ENCODE results near the gene GTF2B.
A peak's percentile ranks its signal among the peaks of the same experiment; 100 is the strongest.
"Not testable (repeated sequence)": the region's sequence is repeated elsewhere in the genome, so short reads cannot be mapped to it uniquely, and the experiment has no call there.

The GTF2B gene

DNA sequence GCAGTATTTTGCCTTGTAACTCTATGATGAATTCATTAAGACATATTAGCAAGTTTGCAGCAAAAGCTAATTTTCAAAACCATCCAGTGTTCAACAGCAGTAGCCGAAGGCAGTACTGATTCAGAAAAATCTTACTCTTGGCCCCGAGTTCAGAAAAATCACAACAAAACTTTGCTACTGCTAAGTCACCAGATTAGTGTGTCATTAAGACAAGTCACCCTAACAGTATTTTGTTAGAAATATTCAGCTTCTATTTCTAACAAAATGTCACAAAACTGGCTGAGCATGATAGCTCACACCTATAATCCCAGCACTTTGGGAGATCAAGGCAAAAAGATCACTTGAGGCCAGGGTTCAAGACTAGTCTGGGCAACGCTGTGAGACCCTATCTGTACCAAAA lies 8.2 kb downstream of the GTF2B start:
- DNase-seq (ENCODE audit: low spot score), result no peak

DNA sequence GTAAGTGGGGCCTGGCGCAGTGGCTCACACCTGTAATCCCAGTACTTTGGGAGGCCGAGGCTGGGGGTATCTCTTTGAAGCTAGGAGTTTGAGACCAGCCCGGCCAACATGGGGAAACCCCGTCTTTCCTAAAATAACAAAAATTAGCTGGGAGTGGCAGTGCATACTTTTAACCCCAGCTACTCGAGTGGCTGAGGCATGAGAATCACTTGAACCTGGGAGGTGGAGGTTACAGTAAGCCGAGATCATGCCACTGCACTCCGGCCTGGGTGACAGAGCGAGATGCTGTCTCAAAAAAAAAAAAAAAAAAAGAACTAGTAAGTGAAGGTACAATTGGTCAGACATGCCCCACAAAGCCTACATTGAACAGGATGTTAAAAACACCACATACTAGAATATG lies 10.7 kb downstream of the GTF2B start:
- DNase-seq (ENCODE audit: low spot score), result not testable (repeated sequence)

DNA sequence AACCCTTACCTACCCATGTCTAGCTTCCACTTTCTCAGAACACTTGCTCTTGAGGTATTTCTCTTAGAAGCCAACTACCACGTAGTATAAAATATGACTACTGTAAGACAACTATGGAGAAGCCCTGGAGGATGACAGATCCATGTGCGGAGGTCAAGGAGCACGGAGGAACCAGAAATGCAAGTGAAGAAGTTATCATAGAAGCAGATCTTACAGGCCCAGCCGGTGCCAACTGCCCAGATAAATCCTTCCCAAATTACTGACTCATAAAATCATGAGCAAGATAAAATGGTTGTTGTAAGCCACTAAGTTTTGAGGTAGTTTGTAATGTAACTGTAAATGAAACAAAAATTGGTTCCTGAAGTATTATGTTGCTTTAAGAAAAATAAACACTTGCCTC lies 12.6 kb downstream of the GTF2B start:
- DNase-seq (ENCODE audit: low spot score), result no peak

DNA sequence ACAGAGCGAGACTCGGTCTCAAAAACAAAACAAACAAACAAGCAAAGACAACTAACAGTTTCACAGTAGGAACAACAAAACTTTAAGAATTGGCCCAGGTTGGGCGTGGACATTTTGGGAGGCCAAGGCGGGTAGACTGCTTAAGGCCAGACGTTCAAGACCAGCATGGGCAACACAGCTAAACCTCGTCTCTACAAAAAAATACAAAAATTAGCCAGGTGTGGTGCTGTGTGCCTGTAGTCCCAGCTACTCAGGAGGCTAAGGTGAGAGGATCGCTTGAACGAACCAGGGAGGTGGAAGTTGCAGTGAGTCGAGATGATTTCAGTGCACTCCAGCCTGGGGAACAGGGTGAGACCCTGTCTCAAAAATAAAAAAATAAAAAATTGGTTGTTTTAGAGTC lies 13.5 kb downstream of the GTF2B start:
- no peak for DNase-seq (ENCODE audit: low spot score)

DNA sequence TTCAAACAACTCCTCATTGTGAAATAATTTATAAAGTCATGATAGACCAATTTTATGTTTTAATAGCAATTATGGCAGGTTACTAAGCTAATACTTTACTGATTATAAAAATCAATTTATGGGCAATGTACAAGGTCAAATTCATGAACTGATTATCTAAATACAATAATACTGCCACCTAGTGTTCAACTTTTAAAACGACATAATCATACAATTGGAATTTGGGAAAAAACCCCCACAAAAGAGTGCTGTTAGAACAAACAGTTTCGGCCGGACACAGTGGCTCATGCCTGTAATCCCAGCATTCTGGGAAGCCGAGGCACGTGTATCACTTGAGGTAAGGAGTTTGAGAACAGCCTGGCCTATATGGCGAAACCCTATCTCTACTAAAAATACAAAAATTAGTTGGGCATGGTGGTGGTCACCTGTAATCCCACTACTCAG lies 14.0 kb downstream of the GTF2B start:
- DNase-seq (ENCODE audit: low spot score), result peak; percentile 7

DNA sequence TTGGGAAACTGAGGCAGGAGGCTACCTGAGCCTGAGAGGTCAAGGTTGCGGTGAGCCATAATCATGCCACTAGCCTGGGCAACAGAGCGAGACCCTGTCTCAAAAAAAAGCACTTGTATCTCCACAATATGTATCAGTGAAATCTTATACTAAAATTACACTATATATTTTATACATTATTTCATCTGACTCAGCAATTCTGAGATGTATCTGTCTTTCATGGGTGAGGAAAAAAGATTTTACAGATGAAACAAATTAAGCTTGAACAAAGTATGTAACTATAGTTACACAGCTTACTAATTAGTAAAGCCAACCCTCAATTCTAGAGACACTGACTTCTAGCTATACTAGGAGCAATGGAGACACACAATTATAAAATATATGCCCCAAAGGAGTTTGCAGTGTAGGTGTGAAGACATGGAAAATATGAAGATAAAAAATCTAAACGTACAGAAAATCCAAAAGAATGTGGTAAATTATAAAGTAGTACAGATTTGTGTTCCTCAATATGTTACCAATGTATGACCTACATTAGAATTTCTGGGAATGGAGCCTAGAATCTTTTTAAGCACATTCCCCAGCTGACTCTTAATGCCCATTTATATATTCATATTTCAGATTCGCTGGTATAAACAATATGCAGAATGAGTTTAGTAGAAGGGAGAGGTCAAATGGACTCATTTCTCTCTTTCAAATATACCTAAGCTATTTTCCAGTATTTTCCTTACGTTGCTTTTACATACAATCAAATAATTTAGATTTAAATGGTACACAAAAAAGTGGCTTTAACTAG lies 14.6 kb downstream of the GTF2B start:
- no peak for DNase-seq (ENCODE audit: low spot score)

DNA sequence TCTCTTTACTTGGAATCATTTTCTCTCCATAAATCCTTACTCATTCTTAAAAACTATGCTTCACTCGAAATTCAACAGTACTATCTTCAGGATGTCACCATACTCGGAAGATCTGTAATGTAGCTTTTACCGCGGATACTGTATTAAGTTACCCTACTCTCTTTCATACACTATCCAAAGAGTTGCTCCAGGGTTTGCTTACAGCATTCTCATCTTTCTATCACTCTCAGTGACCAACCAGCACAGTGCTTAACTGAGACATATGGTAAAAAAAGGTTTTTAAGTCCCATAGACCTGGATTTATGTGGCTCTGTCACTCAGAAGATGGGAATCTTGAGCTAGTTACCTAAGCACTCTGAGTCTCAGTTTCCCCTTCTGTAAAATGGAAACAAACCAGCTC lies 15.8 kb downstream of the GTF2B start:
- DNase-seq (ENCODE audit: low spot score), result no peak

DNA sequence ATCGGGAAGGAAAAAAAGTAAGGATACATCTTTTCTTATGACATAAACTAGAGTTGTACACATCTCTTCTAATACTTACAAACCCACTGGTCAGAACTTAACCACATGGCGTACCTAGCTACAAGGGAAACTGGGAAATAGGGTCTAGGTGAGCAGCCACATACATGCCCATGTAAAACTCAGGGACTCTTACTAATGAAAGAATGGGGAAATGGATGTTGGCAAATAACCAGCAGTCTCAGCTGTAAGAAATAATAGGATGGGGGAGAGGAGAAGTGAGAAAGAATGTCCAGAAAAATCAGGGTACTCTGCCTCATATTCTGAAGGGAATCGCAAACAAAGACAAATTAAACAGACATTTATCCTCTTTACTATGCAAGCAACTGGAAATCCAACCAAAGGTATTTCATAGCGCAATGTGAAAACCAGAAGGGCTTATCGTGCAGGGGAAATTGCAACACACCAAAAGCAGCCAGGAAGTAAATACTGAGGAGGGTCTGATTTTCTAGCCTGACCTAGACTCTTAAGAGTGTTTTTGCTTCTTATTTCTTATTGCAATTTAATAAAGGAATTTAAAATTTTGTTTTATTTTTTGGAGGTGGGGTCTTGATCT lies 17.5 kb downstream of the GTF2B start:
- no peak for DNase-seq (ENCODE audit: low spot score)

DNA sequence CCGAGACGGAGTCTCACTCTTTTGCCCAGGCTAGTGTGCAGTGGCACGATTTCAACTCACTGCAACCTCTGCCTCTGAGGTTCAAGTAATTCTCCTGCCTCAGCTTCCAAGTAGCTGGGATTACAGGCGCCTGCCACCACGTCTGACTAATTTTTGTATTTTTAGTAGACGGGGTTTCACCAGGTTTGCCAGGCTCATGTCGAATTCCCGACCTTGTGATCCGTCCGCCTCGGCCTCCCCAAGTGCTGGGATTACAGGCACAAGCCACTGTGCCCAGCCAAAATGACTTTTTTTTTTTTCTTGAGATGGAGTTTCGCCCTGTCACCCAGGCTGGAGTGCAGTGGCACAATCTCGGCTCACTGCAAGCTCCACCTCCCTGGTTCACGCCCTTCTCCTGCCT lies 21.7 kb downstream of the GTF2B start:
- DNase-seq (ENCODE audit: low spot score), result not testable (repeated sequence)

DNA sequence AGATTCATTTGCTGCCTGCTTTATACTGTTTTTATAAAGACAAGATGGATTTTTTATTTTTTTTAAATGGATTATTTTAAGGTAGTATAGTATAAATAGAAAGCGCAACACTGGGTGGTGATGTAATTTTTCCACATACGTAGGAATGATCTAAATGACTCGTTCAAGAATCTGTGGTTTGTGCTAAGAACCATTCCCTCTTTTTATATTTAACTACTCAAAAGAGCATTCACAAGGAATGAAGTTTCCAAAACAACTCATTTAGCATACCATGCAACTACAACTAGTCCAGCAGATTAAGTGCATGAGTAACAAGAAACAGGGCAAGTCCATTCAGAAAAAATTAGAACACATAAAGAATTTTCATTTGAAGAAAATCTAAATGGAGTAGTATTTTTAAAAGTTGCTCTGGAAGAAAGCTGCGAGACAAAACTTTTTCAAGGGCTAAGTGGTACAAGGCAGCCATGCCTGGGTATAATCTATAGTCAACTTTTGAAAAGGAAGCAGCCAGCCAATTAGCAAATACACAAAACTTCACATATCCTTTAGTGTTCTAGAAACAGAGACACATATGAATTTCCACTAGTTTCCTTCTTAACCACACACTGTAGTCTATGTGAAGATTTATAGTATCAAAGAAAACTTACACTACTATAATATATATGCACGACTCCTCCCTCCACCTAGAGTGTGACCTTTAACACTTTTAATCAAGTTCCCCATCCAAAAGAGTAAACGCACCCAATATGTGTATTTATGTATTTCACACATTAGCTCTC lies 23.4 kb downstream of the GTF2B start:
- no peak for DNase-seq (ENCODE audit: low spot score)

DNA sequence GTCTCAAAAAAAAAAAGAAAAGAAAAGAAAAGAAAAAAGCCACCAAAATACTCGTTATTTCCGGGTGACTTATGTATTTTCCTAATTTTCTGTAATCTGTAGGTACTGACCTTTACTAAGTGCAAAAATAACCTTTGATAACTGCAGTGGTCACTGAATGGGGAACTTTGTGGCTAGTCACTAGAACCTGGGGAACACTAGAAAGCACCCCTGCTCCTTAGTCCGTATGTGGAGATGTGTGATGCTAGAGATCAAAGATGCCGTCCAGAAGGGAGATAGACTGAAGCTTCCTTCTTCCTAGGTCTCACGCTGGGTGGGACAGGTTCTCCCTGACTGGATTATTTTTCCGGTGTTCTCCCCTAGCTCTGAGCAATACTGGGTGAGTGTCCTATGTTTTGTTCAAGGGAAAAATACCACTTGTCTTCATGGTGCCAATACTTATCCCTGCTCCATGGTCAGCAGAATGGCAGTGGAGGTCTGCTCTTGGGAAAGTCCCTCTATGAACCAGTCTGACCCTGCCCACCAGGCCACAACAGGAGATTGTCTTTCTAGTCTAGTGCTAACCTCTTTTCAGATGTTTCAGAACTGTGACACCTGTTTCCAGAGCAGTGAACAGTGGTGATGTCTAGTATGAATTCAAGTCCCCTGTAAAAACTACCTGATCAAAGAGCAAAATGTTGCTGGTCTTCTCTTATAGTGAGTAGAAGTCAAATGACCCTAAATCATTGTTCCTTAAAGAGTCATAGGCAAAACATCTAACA lies 39.9 kb downstream of the GTF2B start:
- no peak for DNase-seq (ENCODE audit: low spot score)

DNA sequence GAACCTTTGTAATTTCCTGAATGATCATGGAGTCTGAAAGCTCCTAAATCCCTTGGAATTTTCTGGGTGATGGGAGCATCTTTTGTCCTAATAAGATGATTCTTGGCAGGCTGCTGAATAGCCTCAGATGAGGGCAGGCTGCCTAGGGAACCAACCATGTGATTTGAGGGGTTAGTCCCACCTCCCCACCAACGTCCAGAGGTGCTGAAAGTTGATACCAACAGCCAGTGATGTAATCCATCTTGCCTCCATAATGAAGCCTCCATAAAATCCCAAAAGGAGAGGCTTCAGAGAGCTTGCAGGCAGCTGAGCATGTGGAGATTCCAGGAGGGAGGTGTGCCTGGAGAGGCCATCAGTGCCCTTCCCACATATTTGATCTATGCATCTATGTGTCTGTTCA lies 43.7 kb downstream of the GTF2B start:
- DNase-seq (ENCODE audit: low spot score), result no peak

DNA sequence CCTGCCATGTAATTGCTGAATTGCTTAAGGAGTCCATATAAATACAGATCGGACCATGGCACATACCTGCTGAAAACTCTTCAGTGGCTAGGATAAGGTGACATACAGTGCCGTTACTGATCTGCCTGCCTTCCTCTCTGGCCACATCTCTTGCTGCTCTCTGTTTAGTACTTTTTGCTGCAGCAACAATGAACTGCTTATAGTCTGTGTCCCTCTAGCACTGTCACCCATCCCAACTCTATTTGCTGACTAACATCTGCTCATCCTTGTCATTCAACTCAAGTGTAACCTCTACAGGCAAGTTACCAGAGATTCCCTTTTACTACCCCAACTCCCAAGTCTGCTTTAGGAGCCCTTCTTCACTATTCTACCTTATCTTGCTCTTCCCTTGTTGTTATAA lies 65.6 kb downstream of the GTF2B start:
- DNase-seq (ENCODE audit: low spot score), result no peak

DNA sequence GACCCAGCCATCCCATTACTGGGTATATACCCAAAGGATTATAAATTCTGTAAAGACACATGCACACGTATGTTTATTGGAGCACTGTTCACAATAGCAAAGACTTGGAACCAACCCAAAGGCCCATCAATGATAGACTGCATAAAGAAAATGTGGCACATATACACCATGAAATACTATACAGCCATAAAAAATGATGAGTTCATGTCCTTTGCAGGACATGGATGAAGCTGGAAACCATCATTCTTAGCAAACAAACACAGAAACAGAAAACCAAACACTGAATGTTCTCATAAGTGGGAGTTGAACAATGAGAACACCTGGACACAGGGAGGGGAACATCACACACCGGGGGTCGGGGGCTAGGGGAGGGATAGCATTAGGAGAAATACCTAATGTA lies 71.7 kb downstream of the GTF2B start:
- not testable (repeated sequence) for DNase-seq (ENCODE audit: low spot score)

DNA sequence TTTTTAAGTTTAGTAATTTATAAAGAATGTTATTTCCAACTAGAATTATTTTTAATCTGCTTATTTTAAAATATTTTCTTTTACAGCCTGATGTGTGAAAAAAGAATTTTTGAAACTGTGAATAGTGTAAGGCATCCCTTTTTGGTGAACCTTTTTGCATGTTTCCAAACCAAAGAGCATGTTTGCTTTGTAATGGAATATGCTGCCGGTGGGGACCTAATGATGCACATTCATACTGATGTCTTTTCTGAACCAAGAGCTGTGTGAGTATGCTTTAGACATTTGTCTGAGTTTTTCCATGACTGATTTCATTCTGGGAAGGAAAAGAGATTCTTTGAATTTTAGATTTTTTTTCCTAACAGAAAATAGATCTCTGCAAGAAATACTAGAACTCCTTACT lies 77.9 kb downstream of the GTF2B start:
- DNase-seq (ENCODE audit: low spot score), result no peak

DNA sequence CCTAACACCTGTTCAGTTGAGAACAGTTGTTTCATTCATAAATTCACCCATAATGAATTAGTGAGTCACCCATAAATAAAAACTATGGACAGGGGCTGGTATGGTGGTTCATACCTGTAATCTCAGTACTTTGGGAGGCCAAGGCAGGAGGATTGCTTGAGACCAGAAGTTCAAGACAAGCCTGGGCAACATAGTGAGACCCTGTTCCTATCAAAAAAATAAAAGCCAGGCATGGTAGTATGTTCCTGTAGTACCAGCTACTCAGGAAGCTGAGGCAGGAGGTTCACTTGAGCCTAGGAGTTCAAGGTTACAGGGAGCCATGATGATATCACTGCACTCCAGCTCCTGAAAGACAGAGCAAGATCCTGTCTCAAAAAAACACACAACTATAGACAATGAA lies 79.0 kb downstream of the GTF2B start:
- DNase-seq (ENCODE audit: low spot score), result no peak

DNA sequence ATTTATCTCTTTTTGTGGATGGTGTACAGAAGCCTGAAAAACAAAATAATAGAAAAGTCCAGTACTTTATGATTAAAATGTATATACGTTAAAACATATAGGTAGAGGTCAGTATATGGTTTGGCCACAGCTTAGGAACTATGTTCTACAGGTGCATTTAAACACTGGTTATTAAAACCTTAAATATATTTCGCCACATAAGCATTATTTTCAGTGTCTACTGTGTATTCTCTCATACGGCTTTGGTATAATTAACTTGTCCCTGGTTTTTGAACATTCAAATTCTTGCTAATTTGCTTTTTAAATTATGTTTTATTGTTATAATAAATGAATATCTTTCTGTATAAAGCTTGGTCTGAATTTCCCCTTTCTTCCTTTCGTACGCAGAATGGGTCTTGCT lies 87.9 kb downstream of the GTF2B start:
- no peak for DNase-seq (ENCODE audit: low spot score)

DNA sequence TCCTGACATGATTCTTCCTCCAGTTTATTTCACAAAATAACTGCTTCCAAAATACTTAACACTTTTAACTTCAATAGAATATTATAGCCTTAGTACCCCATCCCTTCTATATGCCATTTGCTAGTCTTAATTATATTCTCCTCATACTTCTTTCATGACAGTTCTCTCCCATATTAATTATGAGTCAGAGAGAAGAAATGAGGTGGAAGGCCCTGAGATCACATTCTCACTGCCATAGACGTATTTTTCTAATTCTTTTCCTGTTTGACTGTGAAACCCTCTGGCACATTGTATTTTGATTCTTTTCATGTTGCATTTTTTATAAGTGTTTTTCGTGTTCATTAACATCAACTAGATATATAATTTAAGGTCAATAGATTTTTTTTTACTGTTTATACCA lies 88.4 kb downstream of the GTF2B start:
- DNase-seq (ENCODE audit: low spot score), result no peak

All from germinal center (tissue), 1 donor.